NCI-H128 (cell line): ENCODE measurements around the gene DYRK1B.
"Not testable (repeated sequence)": the region's sequence is repeated elsewhere in the genome, so short reads cannot be mapped to it uniquely, and the experiment has no call there.

Experiments
- DNase-seq: peaks from one replicate; lab custom pipeline; 2025; ENCODE audit not compliant: unreplicated experiment; lab: John Stamatoyannopoulos, UW

DYRK1B gene

GRCh38 chr19:39833464-39834286 is at the start of gene DYRK1B:
Gene DYRK1B, minus strand, starts transcription at chr19:39834162. Its CDS starts 2,295 bp downstream, at chr19:39831867.
- peak; percentile 94 for DNase-seq

- DNase-seq, result not testable (repeated sequence)
Measured at GRCh38 chr19:39882645-39883044, 48.7 kb upstream of the DYRK1B start.

GRCh38 chr19:39881495-39882110 is 47.6 kb upstream of the DYRK1B start:
- DNase-seq, result not testable (repeated sequence)

GRCh38 chr19:39880241-39880640 is 46.3 kb upstream of the DYRK1B start:
- not testable (repeated sequence) for DNase-seq

- not testable (repeated sequence) for DNase-seq
Measured at GRCh38 chr19:39879796-39880195, 45.8 kb upstream of the DYRK1B start.

GRCh38 chr19:39878866-39879265 is 44.9 kb upstream of the DYRK1B start:
- DNase-seq, result not testable (repeated sequence)

GRCh38 chr19:39878398-39878797 is 44.4 kb upstream of the DYRK1B start:
- no peak for DNase-seq

- not testable (repeated sequence) for DNase-seq
Measured at GRCh38 chr19:39877982-39878381, 44.0 kb upstream of the DYRK1B start.

- not testable (repeated sequence) for DNase-seq
Measured at GRCh38 chr19:39877488-39877887, 43.5 kb upstream of the DYRK1B start.

- not testable (repeated sequence) for DNase-seq
Measured at GRCh38 chr19:39876486-39876885, 42.5 kb upstream of the DYRK1B start.

GRCh38 chr19:39875401-39875864 is 41.5 kb upstream of the DYRK1B start:
- not testable (repeated sequence) for DNase-seq

- no peak for DNase-seq
Measured at GRCh38 chr19:39874404-39874803, 40.4 kb upstream of the DYRK1B start.

- no peak for DNase-seq
Measured at GRCh38 chr19:39873385-39873784, 39.4 kb upstream of the DYRK1B start.

GRCh38 chr19:39871886-39872866 is 38.2 kb upstream of the DYRK1B start:
- DNase-seq, result no peak

GRCh38 chr19:39871362-39871761 is 37.4 kb upstream of the DYRK1B start:
- no peak for DNase-seq

GRCh38 chr19:39870171-39870971 is 36.4 kb upstream of the DYRK1B start:
- peak; percentile 58 for DNase-seq

- no peak for DNase-seq
Measured at GRCh38 chr19:39867952-39868351, 34.0 kb upstream of the DYRK1B start.

- no peak for DNase-seq
Measured at GRCh38 chr19:39867133-39867532, 33.2 kb upstream of the DYRK1B start.

- no peak for DNase-seq
Measured at GRCh38 chr19:39865953-39866352, 32.0 kb upstream of the DYRK1B start.

- DNase-seq, result no peak
Measured at GRCh38 chr19:39865186-39865585, 31.2 kb upstream of the DYRK1B start.
